Hepatocyte (in vitro differentiated cells): ENCODE data around the gene GLT1D1. TPM values are rescaled to one million over a fixed set of nuclear protein-coding genes. Genes with fewer than 3 reads are reported as not detected.

Experiments used
- DNase-seq: peaks from one replicate; pipeline ENCODE4 v3.0.0-alpha.2; 2016; ENCODE audit warnings: low spot score
- H2AFZ ChIP-seq: fragments of 200-600 bp; sonication (generic); 2 replicates; pipeline ENCODE4 v1.6.0; 2016; ENCODE audit warnings: antibody characterized with exemption, mild to moderate bottlenecking
- H3K27ac ChIP-seq: fragments of 200-600 bp; sonication (generic); 2 replicates; pipeline ENCODE4 v1.5.1; 2016; ENCODE audit warnings: mild to moderate bottlenecking
- H3K27me3 ChIP-seq: fragments of 200-600 bp; sonication (generic); 2 replicates; pipeline ENCODE4 v1.6.1; 2016
- H3K36me3 ChIP-seq: fragments of 200-600 bp; sonication (generic); replicated peaks from 2 replicates; pipeline ENCODE4 v1.5.1; 2016; ENCODE audit warnings: low read depth; ENCODE audit not compliant: insufficient read depth
- H3K4me1 ChIP-seq: fragments of 200-600 bp; sonication (generic); 2 replicates; pipeline ENCODE4 v1.5.1; 2016; ENCODE audit warnings: mild to moderate bottlenecking, moderate library complexity; ENCODE audit not compliant: insufficient read depth
- H3K4me2 ChIP-seq: fragments of 200-600 bp; sonication (generic); 2 replicates; pipeline ENCODE4 v1.6.0; 2016
- H3K4me3 ChIP-seq: fragments of 200-600 bp; sonication (generic); 2 replicates; pipeline ENCODE4 v1.5.1; 2016; ENCODE audit warnings: mild to moderate bottlenecking
- H3K79me2 ChIP-seq: fragments of 200-600 bp; sonication (generic); 2 replicates; pipeline ENCODE4 v1.6.0; 2017; ENCODE audit warnings: mild to moderate bottlenecking
- H3K9me2 ChIP-seq: fragments of 200-600 bp; sonication (generic); replicated peaks from 2 replicates; pipeline ENCODE4 v1.6.0; 2017; ENCODE audit warnings: mild to moderate bottlenecking; ENCODE audit not compliant: insufficient read depth
- H3K9me3 ChIP-seq: fragments of 200-600 bp; sonication (generic); 2 replicates; pipeline ENCODE4 v1.5.1; 2016; ENCODE audit warnings: low read depth, mild to moderate bottlenecking
- H4K20me1 ChIP-seq: fragments of 200-600 bp; sonication (generic); 2 replicates; pipeline ENCODE4 v1.6.0; 2016; ENCODE audit warnings: mild to moderate bottlenecking; ENCODE audit not compliant: insufficient read depth, poor library complexity, severe bottlenecking
- EZH2 ChIP-seq: fragments of 200-600 bp; sonication (generic); IDR thresholded peaks from 2 replicates; pipeline ENCODE4 v1.6.1; 2016; ENCODE audit warnings: antibody characterized with exemption, mild to moderate bottlenecking, borderline replicate concordance
- EZH2phosphoT487 ChIP-seq: fragments of 200-600 bp; sonication (generic); IDR thresholded peaks from one replicate; pipeline ENCODE4 v1.6.1; 2018; ENCODE audit warnings: antibody characterized with exemption, mild to moderate bottlenecking, low read depth, moderate library complexity; ENCODE audit not compliant: unreplicated experiment, severe bottlenecking
- WGBS: methylation state at CpG from one replicate; pipeline ENCODE4 v1.1.6; 2016; ENCODE audit warnings: low lambda C conversion rate; ENCODE audit errors: missing lambda C conversion rate; 5-methylcytosine and 5-hydroxymethylcytosine counted together
- polyA plus RNA-seq: library from polyadenylated mRNA; unstranded; fragments of >200 nt; fragmentation: Nextera tagmentation; extraction: Ambion mirVana; gene quantifications from 2 replicates; pipeline ENCODE4 v1.2.1, GENCODE V29; 2016
- total RNA-seq: library from RNA; depleted of rRNA; stranded (reverse); fragments of >200 nt; gene quantifications from 2 replicates; pipeline ENCODE4 v1.2.3, GENCODE V29; 2014
- TF ChIP-seq, protein P1 (sequence below): fragments of 200-600 bp; sonication (generic); IDR thresholded peaks from 2 replicates; pipeline ENCODE4 v1.5.1; 2016; ENCODE audit warnings: antibody characterized with exemption, mild to moderate bottlenecking; ENCODE audit not compliant: poor library complexity

GLT1D1 gene
- total and polyA plus RNA-seq, 2 experiments from 2014 or later: 1.8 to 1.9 TPM

DNA sequence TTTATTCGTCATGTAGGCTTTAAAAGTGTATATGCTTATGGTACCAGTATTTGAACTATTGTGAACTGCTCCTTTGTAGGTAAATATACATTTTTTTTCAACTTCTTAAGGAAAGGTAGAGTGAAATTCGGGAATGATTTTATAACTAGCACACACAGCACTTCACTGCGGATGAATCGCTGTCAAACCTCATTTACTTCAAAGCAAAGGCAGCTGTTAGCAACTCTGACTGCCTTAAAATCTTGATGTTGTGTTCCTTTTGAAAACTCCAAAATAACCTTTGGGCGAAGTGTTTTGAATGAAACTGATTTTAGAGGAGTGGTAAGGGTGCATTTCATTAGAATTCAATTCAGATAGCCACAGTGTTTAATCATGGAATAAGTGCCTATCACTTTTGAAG is 95.8 kb downstream of the GLT1D1 start:
- TF ChIP-seq, protein P1, sequence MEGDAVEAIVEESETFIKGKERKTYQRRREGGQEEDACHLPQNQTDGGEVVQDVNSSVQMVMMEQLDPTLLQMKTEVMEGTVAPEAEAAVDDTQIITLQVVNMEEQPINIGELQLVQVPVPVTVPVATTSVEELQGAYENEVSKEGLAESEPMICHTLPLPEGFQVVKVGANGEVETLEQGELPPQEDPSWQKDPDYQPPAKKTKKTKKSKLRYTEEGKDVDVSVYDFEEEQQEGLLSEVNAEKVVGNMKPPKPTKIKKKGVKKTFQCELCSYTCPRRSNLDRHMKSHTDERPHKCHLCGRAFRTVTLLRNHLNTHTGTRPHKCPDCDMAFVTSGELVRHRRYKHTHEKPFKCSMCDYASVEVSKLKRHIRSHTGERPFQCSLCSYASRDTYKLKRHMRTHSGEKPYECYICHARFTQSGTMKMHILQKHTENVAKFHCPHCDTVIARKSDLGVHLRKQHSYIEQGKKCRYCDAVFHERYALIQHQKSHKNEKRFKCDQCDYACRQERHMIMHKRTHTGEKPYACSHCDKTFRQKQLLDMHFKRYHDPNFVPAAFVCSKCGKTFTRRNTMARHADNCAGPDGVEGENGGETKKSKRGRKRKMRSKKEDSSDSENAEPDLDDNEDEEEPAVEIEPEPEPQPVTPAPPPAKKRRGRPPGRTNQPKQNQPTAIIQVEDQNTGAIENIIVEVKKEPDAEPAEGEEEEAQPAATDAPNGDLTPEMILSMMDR: no peak
- no peak for TF ChIP-seq EZH2
- TF ChIP-seq EZH2phosphoT487: no peak
- no peaks in the 10 kb centered on the region for H3K9me3 ChIP-seq
- H3K9me2 ChIP-seq: no peaks in the 10 kb centered on the region
- no peak overlapping the region for H3K4me2 ChIP-seq
- H3K36me3 ChIP-seq: no peaks in the 10 kb centered on the region
- H3K27ac ChIP-seq: no peak overlapping the region
- 88% methylated on average over 5 of the region's 5 CpGs for WGBS
- H3K79me2 ChIP-seq: no peaks in the 10 kb centered on the region
- H4K20me1 ChIP-seq: no peaks in the 10 kb centered on the region
- no peak overlapping the region for H3K4me3 ChIP-seq
- H3K4me1 ChIP-seq: no peaks in the 10 kb centered on the region
- no peak overlapping the region for H2AFZ ChIP-seq
- no peak for DNase-seq
- no peaks in the 10 kb centered on the region for H3K27me3 ChIP-seq

- Histone ChIP-seq H3K27ac (no peak overlapping the region), H3K27me3 (no peaks in the 10 kb centered on the region), H3K4me2 (no peak overlapping the region), H3K9me3 (no peaks in the 10 kb centered on the region), H3K4me3 (no peak overlapping the region), H4K20me1 (no peaks in the 10 kb centered on the region), H3K4me1 (no peaks in the 10 kb centered on the region), H2AFZ (no peak overlapping the region), H3K9me2 (no peaks in the 10 kb centered on the region), H3K36me3 (no peaks in the 10 kb centered on the region), H3K79me2 (no peaks in the 10 kb centered on the region)
- DNase-seq: no peak
- 82% methylated on average over 13 of the region's 13 CpGs for WGBS
- TF ChIP-seq, protein P1: no peak
- TF ChIP-seq EZH2: no peak
- no peak for TF ChIP-seq EZH2phosphoT487
Measured at GRCh38 chr12:128951448-128951847, 98.2 kb downstream of the GLT1D1 start.

DNA sequence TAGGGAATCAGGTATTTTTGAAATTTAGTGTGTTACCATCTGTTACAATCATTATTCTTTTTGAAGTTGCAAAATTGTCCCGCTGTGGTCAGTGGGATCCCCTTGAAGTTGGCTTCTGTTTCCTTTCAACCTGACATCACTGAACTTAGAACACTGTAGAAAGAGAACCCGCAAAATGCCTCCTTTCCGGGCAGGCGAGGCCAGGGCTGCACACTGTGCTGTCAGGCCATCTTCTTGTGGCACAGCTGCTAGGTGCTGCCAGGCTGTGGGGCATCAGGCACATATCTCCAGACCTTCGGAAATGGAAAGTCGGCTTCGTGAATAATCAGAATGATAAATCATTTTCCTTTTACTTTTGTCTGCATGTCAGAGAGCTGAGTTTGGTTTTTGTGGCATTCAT is 103.5 kb downstream of the GLT1D1 start:
- Histone ChIP-seq H2AFZ (no peak overlapping the region), H3K4me2 (no peak overlapping the region), H3K9me2 (no peaks in the 10 kb centered on the region), H3K27me3 (peaks cover 7% of the 10 kb centered on the region), H3K36me3 (no peaks in the 10 kb centered on the region), H3K4me1 (no peaks in the 10 kb centered on the region), H3K9me3 (no peaks in the 10 kb centered on the region), H3K4me3 (no peak overlapping the region), H3K79me2 (no peaks in the 10 kb centered on the region), H3K27ac (no peak overlapping the region), H4K20me1 (no peaks in the 10 kb centered on the region)
- 60% methylated on average over 7 of the region's 7 CpGs for WGBS
- no peak for DNase-seq
- TF ChIP-seq, protein P1: no peak
- TF ChIP-seq EZH2phosphoT487: no peak
- no peak for TF ChIP-seq EZH2

GRCh38 chr12:128959901-128960300 is 106.6 kb downstream of the GLT1D1 start:
- Histone ChIP-seq H2AFZ (no peak overlapping the region), H3K9me3 (no peaks in the 10 kb centered on the region), H3K27me3 (peaks cover 7% of the 10 kb centered on the region), H3K79me2 (no peaks in the 10 kb centered on the region), H3K27ac (no peak overlapping the region), H3K4me2 (no peak overlapping the region), H3K36me3 (no peaks in the 10 kb centered on the region), H3K4me3 (no peak overlapping the region), H3K9me2 (no peaks in the 10 kb centered on the region), H3K4me1 (no peaks in the 10 kb centered on the region), H4K20me1 (no peaks in the 10 kb centered on the region)
- 78% methylated on average over 16 of the region's 16 CpGs for WGBS
- DNase-seq: no peak
- TF ChIP-seq EZH2: no peak
- TF ChIP-seq, protein P1: no peak
- no peak for TF ChIP-seq EZH2phosphoT487
